Activated CD4-positive, alpha-beta T cell treated with anti-CD3 and anti-CD28 coated beads, Interleukin-2, Interleukin-4, amounts not matched to agents 100 ng/mL and 50 ng/mL, durations not matched to agents 16 hours and 8 hours (primary cell): ENCODE measurements around the gene PADI4.
A peak's percentile ranks its signal among the peaks of the same experiment; 100 is the strongest.
"Not testable (repeated sequence)": the region's sequence is repeated elsewhere in the genome, so short reads cannot be mapped to it uniquely, and the experiment has no call there.

Experiments used
- DNase-seq: peaks from one replicate; pipeline ENCODE4 v3.0.0-alpha.2; 2020; ENCODE audit warnings: low spot score

Gene PADI4

GRCh38 chr1:17392199-17392740 lies 84.3 kb downstream of the PADI4 start:
- DNase-seq, result no peak

GRCh38 chr1:17393230-17393629 lies 85.2 kb downstream of the PADI4 start:
- no peak for DNase-seq

- DNase-seq, result no peak
Observed at GRCh38 chr1:17397910-17398695, 90.1 kb downstream of the PADI4 start.

GRCh38 chr1:17400725-17401341 lies 92.8 kb downstream of the PADI4 start:
- no peak for DNase-seq

GRCh38 chr1:17401841-17402240 lies 93.8 kb downstream of the PADI4 start:
- DNase-seq, result no peak

- no peak for DNase-seq
Observed at GRCh38 chr1:17403081-17403480, 95.1 kb downstream of the PADI4 start.

GRCh38 chr1:17404034-17404684 lies 96.2 kb downstream of the PADI4 start:
- no peak for DNase-seq

- no peak for DNase-seq
Observed at GRCh38 chr1:17404820-17405219, 96.8 kb downstream of the PADI4 start.

GRCh38 chr1:17405898-17406759 lies 98.1 kb downstream of the PADI4 start:
- peak; percentile 34 for DNase-seq

- not testable (repeated sequence) for DNase-seq
Observed at GRCh38 chr1:17406760-17407475, 98.9 kb downstream of the PADI4 start.

- DNase-seq, result not testable (repeated sequence)
Observed at GRCh38 chr1:17407786-17408514, 100.0 kb downstream of the PADI4 start.

GRCh38 chr1:17409391-17409811 lies 101.4 kb downstream of the PADI4 start:
- no peak for DNase-seq

- no peak for DNase-seq
Observed at GRCh38 chr1:17412093-17412870, 104.3 kb downstream of the PADI4 start.
